NCI-H748 treated with DMSO at 0.1 percent for 48 hours (cell line): ENCODE measurements around the gene RPAP3.

ENCODE experiments used
- DNase-seq: peaks from one replicate; lab custom pipeline; 2025; lab: John Stamatoyannopoulos, UW

The RPAP3 gene

DNA sequence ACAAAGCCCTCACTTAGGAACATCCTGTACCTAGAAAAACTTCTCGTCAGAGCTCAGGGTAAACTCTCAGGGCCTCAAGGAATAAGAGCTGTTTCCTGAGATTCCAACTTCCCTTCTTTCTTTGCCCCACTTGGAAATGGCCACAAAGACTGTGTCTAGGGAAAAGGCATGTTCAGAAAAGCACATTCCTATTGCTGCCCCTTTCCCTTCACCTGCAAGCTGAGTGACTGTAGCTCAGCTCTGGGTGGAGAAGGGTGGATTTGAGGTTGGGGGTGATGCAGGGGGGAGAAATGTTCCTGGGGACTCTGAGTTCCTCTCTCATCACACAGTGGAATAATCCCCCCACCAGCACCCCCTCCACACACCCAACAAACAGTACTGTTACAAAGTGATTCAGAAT, 12.7 kb upstream of the RPAP3 start:
- DNase-seq: no peak

DNA sequence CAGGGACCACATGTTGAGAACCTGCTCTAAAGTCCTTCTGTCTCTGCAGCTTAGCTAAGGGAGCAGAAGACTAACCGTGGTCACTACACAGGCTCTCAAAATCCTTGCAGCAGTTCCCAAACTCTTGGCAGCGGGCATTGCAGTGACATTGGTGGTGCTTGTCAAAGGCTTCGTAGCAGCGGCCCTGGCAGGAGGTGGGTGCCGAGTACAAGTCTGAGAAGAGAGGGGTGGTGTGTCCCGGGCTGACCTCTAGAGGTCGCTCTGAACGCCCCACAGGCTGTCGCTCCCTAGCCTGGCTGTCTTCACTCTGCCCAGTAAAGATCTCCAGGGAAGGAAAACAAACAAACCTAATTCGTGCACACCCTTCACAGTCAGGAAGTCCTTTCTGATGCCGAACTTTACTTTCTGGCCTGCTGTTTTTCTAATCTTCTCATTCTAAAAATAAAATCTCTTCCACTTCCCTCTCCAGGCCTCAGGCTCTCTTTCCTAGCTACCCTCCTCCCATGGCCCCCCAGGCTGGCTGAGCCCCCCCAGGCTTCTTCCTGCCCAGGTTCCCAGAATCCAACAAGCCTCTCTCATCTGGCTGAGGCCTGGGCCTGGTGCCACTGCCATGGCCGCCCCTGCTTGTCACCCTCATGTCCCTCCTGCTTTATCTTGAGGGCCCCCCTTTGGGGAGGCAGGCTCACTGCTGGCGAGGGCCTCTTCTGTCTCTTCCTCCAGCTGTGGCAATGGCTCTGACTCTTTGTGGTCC, 11.8 kb upstream of the RPAP3 start:
- peak; percentile 69 for DNase-seq

GRCh38 chr12:47717046-47717442, 11.2 kb upstream of the RPAP3 start:
- DNase-seq: no peak

DNA sequence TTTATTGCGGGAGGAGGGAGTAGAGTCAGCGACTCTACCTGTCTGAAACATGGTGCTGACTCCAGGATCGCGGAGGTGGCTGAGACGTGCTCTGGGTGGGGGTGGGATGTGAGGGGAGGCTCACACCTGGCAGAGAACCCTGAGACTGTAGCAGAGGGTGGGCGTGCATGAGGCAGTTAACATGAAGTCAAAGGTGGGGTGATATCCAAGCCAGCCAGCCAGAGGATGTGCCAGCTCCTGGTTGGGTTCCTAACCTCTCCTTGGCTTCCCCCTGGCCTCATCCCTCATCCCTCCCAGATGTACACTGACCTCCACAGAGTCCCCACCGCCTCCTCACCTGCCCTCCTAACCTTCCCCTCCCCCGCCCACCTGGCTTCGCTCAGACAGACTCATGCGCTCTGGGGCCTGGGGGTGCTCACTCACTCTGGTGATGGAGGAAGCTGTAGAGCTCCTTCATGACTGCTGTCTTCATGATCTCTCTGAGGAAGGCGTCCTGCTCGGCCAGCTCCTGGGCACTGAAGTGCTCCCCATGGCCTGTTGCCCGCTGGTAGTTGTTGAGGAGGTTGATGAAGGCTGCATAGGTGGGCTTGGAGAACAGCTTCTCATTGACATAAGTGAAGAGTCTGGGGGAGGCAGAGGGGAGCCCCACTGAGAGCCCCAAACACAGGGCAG, 10.2 kb upstream of the RPAP3 start:
- DNase-seq: no peak

DNA sequence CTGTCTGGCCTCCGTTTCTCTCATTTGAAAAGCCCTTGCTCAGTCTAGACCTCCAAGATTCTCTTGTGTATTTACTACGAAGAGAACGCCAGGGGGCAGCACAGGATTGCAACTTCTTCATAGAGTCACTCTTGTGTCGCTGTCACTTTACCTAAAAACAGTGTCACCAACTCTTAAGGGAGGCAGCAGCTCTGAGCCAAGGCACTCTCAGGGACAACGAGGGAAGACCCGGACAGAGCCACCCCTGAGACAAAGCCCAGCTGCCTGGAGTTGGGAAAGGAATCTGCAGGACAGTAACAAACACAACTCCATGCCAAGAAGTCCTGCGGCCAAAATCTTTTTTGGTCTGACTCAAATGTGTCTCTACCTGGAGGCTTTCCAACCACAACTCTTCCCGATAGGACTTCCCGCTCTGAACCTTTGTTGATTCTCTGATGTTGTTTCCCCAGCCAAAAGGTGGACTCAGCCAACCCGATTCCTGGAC, 9.6 kb upstream of the RPAP3 start:
- DNase-seq: peak; percentile 42

GRCh38 chr12:47714826-47715386, 9.1 kb upstream of the RPAP3 start:
- DNase-seq: no peak

GRCh38 chr12:47712171-47712570, 6.3 kb upstream of the RPAP3 start:
- DNase-seq: no peak

DNA sequence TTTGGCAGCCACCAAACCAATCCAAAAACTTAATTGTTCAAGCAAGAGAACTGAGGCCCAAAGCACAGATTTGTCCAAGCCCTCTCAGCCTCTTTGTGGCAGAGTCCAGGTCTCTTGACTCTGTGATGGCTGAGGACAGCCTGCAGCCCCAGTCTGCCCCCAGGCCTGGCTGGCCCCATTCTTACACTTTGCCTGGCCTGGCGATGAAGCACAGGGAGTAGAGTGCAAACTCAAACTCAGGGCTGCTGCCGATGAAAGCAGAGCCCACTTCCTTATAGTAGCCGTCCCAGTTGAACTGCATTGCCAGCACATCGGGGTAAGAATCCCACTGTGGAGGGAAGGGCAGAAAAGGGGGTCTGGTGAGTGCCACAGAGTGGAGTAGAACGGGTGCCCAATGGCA, 5.6 kb upstream of the RPAP3 start:
- DNase-seq: no peak

DNA sequence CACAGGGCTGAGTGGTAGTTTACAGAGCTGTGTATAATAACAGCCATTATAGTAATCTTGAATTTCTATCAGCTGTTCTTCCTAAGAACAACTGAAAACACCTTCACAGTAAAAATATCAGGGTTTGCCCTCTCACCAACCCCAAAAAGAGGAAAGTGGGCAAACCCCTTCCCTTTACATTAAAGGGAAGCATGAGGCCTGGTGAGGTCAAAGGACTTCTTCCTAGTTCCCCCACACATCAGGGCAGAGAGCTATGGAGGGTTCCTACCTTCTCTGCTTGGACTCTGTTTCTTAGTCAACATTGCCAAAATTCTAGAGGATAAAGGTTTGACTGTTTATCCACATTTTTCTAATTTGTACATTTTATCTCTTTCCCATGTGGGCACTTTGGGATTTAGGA, 4.4 kb upstream of the RPAP3 start:
- DNase-seq: no peak

GRCh38 chr12:47709671-47710070, 3.8 kb upstream of the RPAP3 start:
- no peak for DNase-seq

- no peak for DNase-seq
Measured at GRCh38 chr12:47709237-47709636, 3.4 kb upstream of the RPAP3 start.

GRCh38 chr12:47707905-47708543, 2.2 kb upstream of the RPAP3 start:
- DNase-seq: no peak

DNA sequence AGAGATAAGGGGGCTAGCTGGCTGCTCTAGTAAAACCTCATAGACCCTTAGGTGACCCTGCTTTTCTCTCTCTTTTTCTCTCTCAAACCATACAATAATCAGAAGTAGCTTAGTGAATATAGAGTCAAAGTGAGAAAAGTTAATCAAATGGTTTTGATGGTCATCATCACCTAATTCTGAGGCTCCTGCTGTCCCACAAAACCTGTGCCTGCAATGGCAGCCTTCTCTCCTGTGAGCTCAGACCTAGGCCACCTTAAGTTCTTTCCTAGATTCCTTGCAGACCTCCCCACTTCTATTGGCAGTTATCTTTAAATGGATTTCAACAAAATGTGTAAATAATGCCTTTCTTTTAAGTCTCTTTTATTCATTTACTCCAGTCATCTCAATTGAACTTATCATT, 1.5 kb upstream of the RPAP3 start:
- DNase-seq: no peak

GRCh38 chr12:47705229-47705565, 633 bp downstream of the RPAP3 start:
- DNase-seq: no peak

DNA sequence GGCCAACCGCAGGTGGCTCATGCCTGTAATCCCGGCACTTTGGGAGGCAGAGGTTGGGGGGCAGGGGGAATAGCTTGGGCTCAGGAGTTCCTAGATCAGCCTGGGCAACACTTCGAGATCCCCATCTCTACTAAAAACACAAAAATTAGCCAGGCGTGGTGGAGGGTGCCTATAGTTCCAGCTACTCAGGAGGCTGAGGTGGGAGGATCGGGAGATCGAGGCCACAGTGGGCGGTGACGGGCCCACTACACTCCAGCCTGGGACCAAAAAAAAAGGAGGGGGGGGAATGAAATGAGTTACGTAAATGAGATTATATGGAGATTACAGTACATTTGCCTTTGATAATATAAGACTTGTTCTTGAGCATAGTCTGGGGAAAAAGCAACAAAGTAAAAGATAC, 1.1 kb downstream of the RPAP3 start:
- DNase-seq: no peak

DNA sequence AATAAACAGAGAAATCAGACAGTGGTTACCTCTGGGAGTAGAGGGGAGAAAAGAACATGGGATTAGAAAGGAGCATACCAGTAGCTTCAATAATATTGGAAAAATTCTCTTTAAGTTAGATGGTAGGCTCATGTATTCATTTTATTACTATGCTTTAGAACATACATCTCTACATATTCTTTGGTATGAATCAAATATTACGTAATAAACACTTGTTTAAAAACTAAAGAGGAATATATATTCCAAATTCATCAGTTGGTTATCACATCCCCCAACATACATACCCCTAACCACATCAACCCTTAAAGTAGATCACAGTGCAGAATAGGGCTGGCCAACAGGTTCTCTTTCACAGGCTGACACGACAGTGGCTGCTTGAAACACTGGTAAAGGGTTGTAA, 5.6 kb downstream of the RPAP3 start:
- DNase-seq: no peak

DNA sequence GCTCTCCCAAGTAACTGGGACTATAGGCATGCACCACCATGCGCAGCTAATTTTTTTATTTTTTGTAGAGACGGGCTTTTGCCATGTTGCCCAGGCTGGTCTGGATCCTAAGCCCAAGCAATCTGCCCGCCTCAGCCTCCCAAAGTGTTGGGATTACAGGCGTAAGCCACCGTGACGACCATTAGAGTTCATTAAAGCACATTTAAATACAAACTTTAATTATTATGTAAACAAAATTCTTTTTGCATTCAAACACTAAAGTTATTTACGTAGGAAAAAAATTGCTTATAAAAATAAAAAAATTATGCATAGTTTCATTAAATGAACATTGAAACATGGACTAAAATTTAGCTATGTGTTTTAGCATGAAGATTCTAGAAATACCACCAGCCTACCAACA, 7.2 kb downstream of the RPAP3 start:
- no peak for DNase-seq

DNA sequence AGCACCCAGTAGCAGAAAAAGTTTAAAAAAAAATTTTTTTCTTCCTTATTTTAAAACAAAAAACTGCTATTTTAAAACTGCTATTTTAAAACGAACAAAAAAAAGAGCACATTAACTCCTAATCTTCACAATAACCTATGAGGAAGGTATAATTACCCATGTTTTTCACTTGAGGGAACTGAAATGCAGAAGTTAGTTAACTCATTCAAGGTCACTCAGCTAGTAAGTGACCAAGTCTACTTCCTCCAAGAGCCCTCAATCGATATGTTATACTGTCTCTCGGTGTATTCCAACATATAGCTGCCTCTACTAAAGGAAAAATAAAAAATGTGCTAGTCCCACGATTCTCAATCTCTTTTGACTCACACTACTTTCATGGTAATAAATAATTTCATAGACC, 7.8 kb downstream of the RPAP3 start:
- DNase-seq: no peak

DNA sequence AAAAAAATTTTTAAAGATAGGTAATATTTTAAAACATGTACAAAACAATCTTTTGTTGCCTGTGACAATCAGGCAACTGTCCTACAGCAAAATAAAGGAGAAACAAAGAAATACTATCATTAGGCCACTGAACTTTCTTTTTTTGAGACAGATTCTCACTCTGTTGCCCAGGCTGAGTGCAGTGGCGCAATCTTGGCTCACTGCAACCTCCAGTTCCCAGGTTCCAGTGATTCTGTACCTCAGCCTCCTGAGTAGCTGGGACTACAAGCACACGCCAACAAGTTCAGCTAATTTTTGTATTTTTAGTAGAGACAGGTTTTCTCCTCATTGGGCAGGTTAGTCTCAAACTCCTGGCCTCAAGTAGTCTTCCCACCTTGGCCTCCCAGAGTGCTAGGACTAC, 16.6 kb downstream of the RPAP3 start:
- DNase-seq: no peak

DNA sequence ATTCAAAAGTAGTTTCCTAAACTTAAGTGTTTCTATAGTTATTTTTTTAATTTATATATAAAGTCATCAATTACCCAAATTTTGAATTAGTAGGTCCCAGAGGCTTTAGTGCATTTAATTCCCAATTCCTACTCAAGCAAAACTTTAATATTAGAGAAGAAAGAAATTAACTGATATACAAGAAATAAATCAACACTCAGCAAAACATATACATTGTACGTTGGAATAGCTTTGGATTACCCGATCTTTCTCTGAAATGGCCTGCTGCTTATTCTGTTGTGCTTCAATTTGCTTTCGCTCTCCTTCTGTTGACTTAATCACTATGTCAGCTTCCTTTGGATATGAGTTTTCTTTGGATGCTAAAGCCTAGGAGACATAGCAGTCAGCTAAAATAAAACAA, 18.2 kb downstream of the RPAP3 start:
- no peak for DNase-seq

DNA sequence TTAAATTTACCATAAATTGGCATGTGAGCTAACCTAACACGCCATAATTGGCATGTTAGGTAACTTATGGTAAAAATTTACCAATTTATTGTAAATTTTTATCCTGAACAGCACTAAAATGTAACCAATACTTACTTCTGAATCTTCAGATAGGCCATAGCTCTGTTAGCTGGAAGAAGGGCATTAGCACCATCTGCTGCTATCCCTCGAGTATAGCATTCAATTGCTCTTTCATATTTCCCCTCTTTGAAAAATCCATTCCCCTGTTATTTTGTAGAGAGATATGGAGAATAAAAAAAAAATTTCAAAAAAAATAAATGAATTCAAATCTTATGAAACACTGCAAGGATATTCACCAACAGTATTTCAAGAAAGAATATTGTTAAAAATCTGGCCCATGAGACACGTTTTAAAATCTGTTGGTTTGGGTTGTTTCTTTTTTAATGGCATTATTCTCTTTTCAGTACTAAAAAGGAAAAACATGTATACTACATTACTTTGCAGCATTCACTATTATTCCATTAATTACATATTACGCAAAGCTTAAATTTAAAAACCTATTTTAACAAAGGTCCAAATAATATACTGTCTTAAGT, 19.1 kb downstream of the RPAP3 start:
- DNase-seq: peak; percentile 8

DNA sequence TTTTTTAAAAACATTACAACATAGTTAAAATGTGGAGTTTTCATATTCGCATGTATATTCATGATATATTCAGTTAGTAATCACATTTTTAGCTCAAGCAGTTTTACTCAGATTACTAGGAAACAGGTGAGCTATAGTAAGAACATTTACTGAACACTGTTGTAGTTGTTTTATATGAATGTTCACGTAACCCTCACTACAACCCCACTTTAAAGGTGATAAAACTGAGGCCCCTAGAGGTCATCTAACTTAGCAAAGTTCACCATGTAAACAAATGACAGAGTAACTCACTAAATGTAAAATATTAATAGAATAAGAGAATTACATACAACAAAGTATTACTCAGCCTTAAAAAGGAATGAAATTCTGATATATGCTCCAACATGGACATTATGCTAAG, 26.0 kb downstream of the RPAP3 start:
- no peak for DNase-seq

DNA sequence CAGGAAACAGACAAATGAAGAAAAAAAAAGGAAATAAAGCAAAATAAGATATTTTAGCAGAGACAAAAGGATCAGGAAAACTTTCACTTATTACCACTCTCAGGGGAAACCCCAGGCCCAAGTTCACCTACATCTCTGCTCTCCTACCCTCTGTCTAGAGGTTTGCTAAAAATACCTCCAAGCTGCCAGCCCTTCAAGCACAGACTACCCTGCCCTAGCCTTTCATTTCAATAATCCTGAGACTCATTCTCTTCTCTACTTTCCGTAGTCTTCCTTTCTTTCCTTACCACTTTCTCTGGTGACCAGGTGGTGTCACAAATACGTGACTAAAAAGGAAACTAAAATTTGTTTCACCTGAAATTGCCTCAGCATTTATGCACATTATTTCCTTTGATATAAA, 33.8 kb downstream of the RPAP3 start:
- no peak for DNase-seq
